HG03066 (cell line): ENCODE data around the gene KIF5C.
A peak's percentile ranks its signal among the peaks of the same experiment; 100 is the strongest.

Experiments
- ATAC-seq: cut with Tn5 transposase; IDR thresholded peaks from one replicate; pipeline ENCODE4 v1.9.1; 2021; ENCODE audit warnings: low read depth; ENCODE audit not compliant: unreplicated experiment

The KIF5C gene

DNA sequence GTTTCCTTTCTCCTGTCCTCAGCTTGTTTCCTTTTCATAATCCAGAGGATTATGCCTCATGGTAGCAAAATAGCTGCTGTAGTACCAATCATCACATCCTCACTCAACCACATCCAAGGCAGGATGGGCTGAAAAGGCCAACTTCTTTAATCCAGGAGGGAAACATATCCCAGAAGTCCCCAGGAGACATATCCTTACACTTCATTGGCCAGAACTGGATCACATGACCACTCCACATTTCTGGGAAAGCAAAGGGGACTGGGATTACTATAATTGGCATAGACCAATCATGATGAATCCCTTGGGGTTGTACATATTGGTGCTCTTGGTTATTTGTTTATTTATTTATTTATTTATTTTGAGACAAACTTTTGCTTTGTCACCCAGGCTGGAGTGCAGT, 109.4 kb downstream of the KIF5C start:
- ATAC-seq, result no peak

DNA sequence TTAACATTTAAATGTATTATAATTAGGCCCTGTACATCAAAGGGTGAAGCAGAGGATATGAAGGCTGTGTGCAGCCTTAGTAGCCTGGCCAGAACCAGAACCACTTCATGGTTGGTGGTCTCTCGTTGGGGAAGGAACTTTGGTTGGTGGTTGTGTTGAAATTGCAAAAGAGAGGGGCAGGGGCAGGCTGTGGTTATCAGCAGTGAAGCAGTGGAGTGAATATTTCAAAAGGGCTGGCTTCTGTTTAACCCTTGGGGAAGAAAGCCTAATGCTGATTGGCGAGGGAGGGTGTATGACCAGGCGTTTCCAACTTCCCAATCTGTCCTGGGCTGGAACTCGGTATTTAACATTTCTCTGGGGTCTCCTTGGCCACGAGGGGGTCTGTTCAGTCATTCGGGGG, 112.3 kb downstream of the KIF5C start:
- ATAC-seq, result no peak

DNA sequence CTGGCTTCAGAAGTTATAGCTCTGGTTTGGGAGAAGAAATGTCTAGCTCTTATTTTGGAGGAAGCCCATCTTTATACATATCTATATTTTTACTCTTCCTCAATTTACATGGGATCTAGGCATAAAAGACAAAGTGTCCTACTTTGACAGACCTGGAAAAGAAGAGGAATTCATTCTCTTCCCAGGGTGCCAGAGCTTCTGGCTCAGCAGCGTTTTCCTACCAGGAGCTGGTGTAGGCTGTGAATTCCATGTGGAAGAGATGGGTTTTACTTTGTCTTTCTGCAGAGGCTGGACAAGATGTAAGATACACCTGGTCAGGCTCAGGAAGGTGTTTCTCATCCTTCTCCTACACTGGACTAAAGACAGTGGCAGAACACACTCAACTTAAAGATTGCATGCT, 113.3 kb downstream of the KIF5C start:
- no peak for ATAC-seq

DNA sequence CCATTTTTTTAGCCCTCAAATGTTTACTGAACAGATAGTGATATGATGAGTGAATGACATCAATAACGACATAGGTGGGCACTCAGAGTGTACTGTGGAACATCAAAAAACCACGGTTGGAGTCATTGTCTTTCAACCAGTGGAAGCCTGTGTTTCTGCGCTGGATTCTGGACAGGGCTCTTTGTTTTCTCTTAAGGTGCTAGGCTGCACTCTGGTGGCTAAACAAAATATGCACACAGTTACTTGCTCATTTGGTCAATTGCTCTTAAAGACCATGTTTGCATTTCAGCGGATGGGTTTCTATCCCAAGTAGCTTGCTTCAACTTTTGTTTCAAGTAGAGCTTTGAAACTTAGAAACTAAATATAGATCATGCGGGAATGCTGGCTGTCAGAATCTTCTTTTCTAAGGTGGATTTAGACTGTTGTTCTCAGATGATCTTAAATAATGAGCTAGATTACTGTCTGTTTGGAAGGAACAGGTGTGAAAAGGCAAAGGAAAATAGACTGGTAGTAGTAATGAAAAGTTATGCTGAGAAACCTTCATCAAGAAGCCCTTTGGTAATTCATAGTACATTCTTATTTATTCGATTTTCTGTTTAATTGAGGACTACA, 115.0 kb downstream of the KIF5C start:
- peak; percentile 76 for ATAC-seq

DNA sequence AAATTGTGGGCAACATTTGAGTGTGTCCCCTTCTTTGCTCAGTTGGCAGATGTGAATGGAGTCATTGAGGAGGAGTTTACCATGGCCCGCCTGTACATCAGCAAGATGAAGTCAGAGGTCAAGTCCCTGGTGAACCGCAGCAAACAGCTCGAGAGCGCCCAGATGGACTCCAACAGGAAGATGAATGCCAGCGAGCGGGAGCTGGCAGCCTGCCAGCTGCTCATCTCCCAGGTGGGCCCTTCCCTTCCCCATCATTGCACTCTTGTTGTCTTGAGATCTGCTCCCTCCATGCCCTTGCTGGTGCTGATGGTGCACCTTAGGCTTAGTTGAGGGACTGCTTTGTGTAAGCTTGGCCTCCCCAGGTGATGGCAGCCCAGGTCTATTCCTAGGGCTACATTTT, 115.9 kb downstream of the KIF5C start:
- ATAC-seq, result no peak

DNA sequence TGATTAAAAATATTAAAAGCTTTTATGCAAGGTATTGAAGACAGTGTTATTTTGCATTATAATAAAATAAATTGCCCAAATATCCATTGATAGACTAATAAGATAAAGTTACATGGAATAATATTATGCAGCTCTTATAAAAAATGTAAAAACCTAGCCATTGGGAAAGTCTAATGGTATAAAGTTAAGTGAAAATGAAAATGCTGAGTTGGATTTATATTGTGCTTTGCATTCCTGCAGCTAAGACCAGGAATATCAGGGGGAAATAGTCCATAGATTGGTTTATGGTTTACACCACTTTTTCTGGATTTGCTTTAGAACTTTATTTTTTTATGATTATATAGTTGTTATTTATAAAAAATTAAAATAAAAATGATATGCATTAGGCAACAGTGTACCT, 117.4 kb downstream of the KIF5C start:
- ATAC-seq, result no peak

DNA sequence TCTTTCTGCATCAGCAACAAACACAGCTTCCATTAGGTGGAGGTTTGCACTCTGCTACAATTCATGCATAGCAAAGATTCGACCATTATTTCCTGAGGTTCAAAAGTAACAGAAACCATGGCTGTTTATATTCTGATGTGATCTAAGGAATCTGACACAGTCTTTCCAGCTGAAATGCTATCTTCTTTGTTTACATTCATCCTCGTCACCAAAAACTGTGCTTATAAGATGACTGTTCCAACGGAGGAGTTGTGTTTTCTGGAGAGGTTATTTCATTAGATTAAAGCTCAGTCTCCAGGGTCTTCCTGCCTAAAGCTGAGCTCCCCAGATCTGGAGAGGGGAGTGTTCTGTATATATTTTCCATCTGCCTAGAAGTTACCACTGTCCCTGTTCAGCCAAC, 118.3 kb downstream of the KIF5C start:
- ATAC-seq, result no peak

DNA sequence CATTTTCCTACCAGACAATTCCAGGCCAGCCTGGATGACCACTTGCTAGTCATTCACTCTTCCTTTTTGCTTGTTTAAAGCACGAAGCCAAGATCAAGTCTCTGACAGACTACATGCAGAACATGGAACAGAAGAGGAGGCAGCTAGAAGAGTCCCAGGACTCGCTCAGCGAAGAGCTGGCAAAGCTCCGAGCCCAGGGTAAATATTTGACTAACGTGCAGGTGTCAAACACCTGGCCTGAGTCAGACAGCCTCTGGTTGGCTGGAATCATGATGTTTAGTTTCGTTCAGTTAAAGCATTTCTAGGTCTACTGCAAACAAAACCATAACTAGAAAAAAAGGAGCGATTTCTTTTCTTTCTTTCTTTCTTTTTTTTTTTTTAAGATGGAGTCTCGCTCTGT, 119.3 kb downstream of the KIF5C start:
- no peak for ATAC-seq

DNA sequence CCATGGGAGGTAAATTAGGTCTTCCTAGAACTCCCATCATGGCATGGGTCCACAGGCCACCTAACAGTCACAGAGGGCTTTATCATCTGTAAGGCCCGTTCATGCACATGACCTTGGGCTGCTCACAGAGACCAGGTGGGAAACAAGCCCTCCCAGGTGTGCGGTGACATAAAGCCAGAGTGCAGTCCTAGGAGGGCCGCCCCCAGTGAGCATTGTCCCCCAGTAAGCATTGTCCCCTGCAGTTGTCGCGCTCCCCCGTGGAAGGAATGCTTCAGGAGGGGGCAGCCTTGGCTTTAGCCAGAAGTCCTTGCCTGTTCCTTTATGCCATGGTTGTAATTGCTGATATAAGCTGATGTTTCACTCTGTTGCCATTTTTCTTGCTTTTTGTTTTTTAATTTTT, 121.8 kb downstream of the KIF5C start:
- ATAC-seq, result no peak

DNA sequence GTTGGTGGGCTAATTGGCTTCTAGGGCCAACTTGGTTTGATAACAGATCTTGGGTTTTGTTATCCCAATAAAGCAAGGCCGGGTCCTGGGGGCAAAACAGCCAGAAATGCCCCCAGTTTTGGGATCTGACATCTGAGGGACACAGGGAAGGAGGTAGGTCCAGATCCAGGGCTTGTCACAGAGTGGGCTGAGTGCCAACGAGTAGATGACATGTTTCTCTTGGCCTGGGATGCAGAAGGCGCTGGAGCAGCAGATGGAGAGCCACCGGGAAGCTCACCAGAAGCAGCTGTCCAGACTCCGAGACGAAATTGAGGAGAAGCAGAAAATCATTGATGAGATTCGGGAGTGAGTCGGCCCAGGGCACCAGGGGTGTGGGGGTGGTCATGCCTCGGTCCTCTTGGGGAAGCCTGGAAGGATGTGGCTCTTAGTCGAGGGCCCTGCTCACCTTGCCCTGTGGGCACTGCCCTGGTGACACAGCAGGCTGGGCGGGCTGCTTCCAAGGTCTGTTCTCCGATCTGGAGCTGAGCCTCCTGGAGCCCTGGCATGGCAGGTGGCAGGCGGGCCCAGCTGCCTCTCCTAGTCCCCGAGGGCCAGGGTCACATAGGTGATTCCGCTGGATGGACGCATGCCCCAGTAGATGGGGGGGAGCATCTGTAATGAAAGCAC, 123.3 kb downstream of the KIF5C start:
- no peak for ATAC-seq

DNA sequence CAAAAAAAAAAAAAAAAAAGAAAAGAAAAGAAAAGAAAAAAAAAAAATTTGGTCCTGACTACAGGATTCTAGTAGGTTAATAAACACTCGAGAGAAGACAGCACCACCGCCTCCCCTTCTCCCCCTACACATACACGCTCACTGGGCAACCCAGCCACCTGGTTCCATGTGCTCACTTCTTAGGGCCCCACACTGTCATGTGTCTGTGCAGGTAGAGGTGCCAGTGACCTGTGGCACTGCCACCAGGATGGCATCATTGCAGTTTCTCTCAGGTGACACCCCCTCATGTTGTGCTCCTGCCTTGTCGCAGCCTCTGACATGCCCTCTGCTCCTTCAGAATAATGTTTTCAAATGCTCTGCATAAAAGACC, 123.8 kb downstream of the KIF5C start:
- no peak for ATAC-seq

DNA sequence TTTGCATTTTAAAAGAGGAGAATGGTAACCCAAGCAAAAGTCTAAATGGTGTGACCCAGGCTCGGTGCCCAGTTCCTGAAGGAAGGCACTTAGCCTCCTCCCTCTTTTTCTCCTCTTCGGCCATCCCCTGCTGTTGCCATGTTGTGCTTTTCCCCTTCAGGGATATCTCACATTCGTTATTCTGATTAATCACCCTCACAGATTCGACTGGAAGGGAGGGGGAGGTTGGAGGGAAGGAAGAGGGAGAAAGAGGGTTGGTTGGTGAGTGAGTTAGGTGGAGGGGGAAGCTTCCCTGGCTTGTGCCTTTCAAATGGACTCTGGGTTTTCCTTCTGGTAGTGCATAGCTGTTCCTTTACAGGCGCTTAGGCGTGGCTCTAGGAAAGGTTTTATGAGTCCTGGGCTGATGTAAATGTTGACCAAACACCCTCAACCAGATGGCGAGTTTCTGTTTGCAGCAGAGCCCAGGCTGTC, 124.5 kb downstream of the KIF5C start:
- no peak for ATAC-seq

DNA sequence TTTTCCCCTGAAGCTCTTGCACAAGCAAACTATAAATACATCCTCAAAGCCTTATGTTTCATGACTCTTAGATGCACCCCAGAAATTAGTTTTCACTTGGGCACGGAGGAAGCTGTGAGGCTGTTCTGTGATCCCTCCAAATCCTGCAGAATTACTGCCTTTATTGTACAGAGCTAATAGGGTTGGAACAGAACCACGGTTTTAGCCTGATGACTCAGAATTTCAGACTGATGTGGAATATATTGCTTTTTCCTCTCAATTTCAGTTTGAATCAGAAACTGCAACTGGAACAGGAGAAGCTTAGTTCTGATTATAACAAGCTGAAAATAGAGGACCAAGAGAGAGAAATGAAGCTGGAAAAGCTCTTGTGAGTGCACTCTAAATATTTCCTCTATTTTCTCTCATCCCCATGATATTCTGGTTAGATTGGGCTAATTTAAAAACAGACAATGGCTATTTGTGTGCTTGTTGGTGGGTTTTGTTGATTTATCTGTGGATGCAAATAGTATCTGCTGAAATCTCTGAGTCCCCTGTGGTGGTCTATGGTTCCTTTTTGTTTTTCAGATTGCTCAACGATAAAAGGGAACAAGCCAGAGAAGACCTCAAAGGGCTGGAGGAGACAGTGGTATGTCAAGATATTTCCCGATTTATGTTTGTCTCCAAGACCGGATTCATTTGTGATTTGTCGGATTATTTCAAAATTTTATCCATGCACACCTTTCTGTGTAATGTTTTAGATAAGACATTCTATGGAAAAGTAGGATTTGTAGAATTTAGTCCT, 125.3 kb downstream of the KIF5C start:
- ATAC-seq, result no peak

DNA sequence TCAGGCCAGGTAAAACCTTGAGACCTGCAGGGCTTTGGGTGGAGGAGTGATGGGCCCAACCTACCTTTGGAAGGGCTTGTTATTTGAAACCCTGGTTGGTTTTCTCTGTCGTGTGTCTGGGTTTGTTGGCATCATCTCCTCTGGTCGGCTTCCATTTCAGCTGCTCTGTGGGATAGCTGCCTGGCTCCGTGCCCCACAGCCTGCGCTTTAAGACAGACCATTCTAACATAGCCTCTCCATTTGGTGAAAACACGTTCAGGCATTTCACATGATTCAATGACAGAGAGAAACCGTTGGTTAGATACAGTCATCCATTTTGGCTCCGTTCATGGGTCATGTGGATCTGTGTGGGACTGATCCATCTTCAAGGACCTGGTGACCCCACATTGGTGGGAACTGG, 126.5 kb downstream of the KIF5C start:
- ATAC-seq, result no peak

DNA sequence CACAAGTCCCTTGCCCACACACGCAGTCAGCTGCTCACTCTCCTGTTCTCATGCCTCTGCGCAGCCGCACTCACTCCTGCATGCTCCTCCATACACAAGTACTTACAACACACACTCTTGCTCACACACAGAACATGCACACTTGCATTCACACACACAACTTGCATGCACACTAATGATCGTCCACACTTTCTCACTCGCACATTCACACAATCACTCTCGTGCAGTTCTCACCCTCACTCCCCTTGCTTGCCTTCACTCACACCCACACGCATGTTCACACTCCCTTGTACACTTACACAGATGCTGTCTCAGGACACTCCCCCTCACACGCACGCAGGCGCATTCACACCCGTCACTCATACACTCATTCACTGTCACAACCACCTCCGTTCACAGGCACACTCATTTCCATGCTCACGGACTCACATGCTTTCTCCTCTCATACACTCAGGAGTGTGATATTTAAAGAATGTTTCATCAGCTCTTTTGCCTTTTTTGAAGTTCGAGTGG, 127.4 kb downstream of the KIF5C start:
- no peak for ATAC-seq

DNA sequence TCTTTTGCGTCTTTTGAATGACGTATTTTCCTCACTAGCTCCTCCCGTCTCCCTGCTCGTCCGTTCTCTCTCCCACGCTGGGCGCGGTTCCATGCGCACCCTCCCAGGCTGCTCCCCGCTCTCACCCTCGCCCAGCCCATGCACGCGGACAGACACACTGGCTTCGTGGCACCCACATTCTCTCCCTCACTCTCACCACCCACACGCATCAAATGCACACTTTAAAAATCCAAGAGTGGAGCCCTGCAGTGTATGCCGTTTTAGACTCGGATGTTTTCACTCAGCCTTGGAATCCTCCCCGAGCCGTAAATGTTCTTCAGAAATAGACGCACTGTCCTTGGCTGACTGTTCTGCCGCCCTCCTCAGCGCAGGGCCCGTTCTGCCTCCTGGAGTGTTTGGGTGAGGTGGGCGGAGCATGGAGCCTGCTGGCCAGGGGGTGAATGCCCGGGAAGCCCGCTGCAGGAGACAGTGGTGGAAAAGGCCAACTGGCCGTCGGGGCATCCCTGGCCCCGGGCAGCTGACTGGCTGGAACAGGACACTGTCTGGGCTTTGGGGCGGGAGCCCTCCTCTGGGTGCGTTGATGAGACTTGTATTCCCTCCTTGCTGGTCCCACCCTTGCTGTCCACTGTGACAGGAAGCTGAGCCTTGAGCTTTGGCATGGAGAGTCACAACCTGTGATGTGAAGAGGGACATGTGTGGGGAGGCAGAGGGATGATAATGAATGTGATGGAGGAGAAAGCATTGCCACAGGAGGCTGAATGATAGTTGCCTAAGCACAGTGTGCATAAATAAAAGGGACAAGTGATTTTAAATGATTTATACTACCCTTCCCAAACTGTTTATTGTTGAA, 128.1 kb downstream of the KIF5C start:
- ATAC-seq, result no peak

DNA sequence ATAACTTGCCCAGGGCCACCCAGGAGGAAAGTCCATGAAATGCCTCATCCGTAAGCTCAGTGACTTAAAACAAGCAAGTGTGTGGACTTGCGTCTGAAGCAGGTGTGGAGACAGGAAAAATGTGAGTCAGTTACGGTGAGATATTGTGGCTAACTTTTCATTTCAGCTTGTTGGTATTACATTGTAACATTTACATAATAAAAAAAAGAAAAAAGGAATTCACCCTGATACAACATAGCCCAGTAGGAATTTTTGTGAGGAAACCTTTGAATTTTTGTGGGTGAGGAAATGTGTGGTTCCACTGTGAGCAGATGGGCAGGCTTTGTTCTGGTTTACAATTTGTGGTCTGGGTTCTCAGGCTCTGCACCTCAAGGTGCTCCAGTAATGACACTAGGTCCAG, 129.8 kb downstream of the KIF5C start:
- ATAC-seq, result no peak

DNA sequence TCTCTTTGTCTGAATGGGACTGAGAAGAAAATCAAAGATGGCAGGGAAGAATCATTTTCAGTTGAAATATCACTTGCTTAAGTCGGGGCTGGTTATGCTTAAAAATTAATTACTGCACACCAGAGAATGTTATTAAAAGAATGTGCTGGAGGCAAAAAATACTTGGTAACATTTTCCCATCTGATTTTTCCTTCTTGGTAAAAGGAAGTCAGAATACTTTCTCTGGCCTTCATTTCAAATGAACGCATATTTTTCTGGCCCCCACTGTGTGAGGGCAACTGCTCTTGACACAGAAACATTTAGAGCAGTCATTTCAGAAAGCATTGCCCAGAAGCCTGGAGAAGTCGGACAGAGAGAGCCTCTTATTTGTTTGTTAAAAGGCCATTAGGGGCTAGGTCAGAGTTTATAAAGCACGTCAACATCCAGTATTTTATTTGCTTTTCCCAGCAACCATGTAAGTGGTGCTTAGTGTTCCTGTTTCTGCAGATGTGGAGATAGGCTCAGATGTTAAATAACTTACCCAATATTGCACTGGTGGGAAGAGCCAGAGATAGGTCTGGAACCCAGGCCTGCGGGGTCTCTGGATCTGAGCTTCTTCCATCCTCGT, 130.5 kb downstream of the KIF5C start:
- no peak for ATAC-seq

DNA sequence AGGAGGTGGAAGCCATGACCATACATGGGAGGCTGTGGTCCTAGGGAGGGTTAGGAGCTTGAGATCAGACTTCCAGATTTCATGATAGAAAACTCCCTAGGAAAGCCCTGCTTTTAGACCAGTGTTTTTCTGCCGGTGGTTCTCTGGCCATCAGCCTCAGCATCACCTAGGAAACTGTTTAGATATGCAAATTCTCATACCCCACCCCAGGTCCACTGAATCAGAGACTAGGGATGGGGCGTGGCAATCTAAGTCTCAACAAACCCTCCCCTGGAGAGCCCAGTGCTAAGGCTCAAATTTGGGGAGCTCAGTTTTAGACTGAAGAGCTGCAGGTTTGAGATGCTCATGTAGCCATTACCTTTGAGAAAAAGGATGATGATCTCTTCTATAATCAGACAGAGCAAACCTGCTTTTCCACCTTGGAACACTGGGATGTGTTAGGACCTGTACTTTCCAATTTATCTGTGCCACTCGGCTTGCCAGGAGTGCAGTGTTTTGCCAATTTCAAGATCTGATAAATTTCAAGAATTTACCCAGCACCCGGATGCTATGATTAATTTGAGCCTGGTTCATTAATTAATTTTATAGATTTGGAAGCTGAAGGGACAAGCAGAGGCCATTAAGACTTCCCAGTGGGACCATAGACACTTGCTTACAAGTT, 132.0 kb downstream of the KIF5C start:
- no peak for ATAC-seq

DNA sequence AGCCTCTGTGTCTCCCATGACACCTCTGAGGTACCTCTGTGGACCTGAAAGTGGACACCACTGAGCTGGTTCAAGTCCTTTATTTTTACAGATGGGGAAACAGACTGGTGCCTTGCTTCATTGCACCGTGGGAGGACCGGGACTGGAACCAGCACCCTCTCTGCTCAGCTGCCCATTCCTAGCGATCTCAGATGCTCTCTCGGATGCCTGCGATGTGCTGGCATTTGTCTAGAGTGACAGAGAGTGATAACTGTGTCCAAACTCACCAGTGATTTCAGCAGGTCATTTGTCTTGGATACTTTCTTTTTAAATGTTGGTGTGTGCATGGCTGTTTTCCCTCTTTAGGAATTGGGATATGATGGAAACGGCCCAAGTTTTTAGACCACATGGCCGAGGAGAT, 133.4 kb downstream of the KIF5C start:
- ATAC-seq, result no peak
